IMR-90 (cell line): ENCODE measurements around the gene NXPH3. TPM values are rescaled to one million over a fixed set of nuclear protein-coding genes. Genes with fewer than 3 reads are reported as not detected.

Experiments used
- ATAC-seq: fragments of 200-7000 bp; cut with Tn5 transposase; 2 replicates; pipeline ENCODE4 v1.9.1; 2020; ENCODE audit warnings: low read depth, mild to moderate bottlenecking, moderate library complexity
- BruUV-seq: library from RNA; stranded (reverse); fragments of 400-500 nt; replicated peaks from 2 replicates; lab custom pipeline; 2021; lab: Mats Ljungman, UMichigan
- CTCF ChIA-PET: fragments of 300-600 bp; formaldehyde crosslinking; extraction: SDS; loops from one replicate; lab custom pipeline; 2021; ENCODE audit warnings: antibody characterized with exemption; lab: Yijun Ruan, JAX
- POLR2A ChIA-PET: fragments of 300-600 bp; sonication (Branson Sonifier 250); formaldehyde crosslinking; loops from one replicate; lab custom pipeline; 2022; ENCODE audit warnings: antibody characterized with exemption; ENCODE audit not compliant: unreplicated experiment; lab: Charles Lee
- DNase-seq: peaks from one replicate; pipeline ENCODE4 v3.0.0; 2013
- H2AFZ ChIP-seq: replicated peaks from 2 replicates; pipeline ENCODE3; 2013; ENCODE audit warnings: low read length, mild to moderate bottlenecking; ENCODE audit not compliant: poor library complexity
- H2AK5ac ChIP-seq: 2 replicates; pipeline ENCODE4 v1.6.1; 2013; ENCODE audit warnings: low read depth, low read length, inconsistent platforms
- H2AK9ac ChIP-seq: replicated peaks from 2 replicates; pipeline ENCODE3; 2013; ENCODE audit warnings: mild to moderate bottlenecking, low read depth, low read length, moderate library complexity; ENCODE audit not compliant: poor library complexity
- H2BK120ac ChIP-seq: 2 replicates; pipeline ENCODE4 v1.6.1; 2013; ENCODE audit warnings: low read depth, low read length, inconsistent platforms
- H2BK15ac ChIP-seq: 3 replicates; pipeline ENCODE4 v1.6.1; 2013; ENCODE audit warnings: low read depth, low read length, inconsistent platforms
- H2BK20ac ChIP-seq: 2 replicates; pipeline ENCODE4 v1.6.1; 2013; ENCODE audit warnings: low read depth, mild to moderate bottlenecking, inconsistent platforms, low read length, moderate library complexity
- H2BK5ac ChIP-seq: 2 replicates; pipeline ENCODE4 v1.6.1; 2013; ENCODE audit warnings: mild to moderate bottlenecking, low read depth, low read length, inconsistent platforms; ENCODE audit not compliant: poor library complexity, severe bottlenecking
- H3K14ac ChIP-seq: replicated peaks from 2 replicates; pipeline ENCODE4 v1.6.1; 2013; ENCODE audit warnings: low read depth, low read length, inconsistent platforms
- H3K18ac ChIP-seq: 2 replicates; pipeline ENCODE4 v1.6.1; 2013; ENCODE audit warnings: low read depth, low read length, control low read depth
- H3K23ac ChIP-seq: 2 replicates; pipeline ENCODE4 v1.6.1; 2013; ENCODE audit warnings: low read depth, low read length, inconsistent platforms
- H3K27ac ChIP-seq: 2 replicates; pipeline ENCODE4 v1.5.1; 2013; ENCODE audit warnings: mild to moderate bottlenecking, control low read depth, low read length; ENCODE audit not compliant: insufficient read depth
- H3K27me3 ChIP-seq: 2 replicates; pipeline ENCODE4 v1.6.1; 2013; ENCODE audit warnings: low read length; ENCODE audit not compliant: control insufficient read depth, insufficient read depth
- H3K36me3 ChIP-seq: 2 replicates; pipeline ENCODE4 v1.6.1; 2013; ENCODE audit warnings: low read length, mixed read lengths; ENCODE audit not compliant: control insufficient read depth, insufficient read depth
- H3K4ac ChIP-seq: 2 replicates; pipeline ENCODE4 v1.6.1; 2013; ENCODE audit warnings: low read depth, low read length, inconsistent platforms
- H3K4me1 ChIP-seq: 2 replicates; pipeline ENCODE4 v1.6.1; 2013; ENCODE audit warnings: low read length, mixed read lengths; ENCODE audit not compliant: control insufficient read depth, insufficient read depth
- H3K4me2 ChIP-seq: 2 replicates; pipeline ENCODE4 v1.6.1; 2013; ENCODE audit warnings: low read depth, mild to moderate bottlenecking, control low read depth, low read length, moderate library complexity
- H3K4me3 ChIP-seq: 2 replicates; pipeline ENCODE4 v1.5.1; 2013; ENCODE audit warnings: low read depth, mild to moderate bottlenecking, control low read depth, low read length, moderate library complexity; ENCODE audit not compliant: insufficient read depth
- H3K56ac ChIP-seq: 2 replicates; pipeline ENCODE4 v1.6.1; 2013; ENCODE audit warnings: low read length, inconsistent platforms; ENCODE audit not compliant: insufficient read depth; ENCODE audit errors: extremely low read depth
- H3K79me1 ChIP-seq, 2 experiments: 2 replicates each; pipeline ENCODE4 v1.6.1; 2013; ENCODE audit warnings: low read length in 2 of 2, inconsistent platforms in 1 of 2, low read depth in 1 of 2
- H3K9ac ChIP-seq: 2 replicates; pipeline ENCODE4 v1.6.1; 2013; ENCODE audit warnings: low read depth, low read length, control low read depth
- H3K9me1 ChIP-seq: 2 replicates; pipeline ENCODE4 v1.6.1; 2013; ENCODE audit warnings: low read length, inconsistent platforms; ENCODE audit not compliant: insufficient read depth
- H3K9me3 ChIP-seq: 2 replicates; pipeline ENCODE4 v1.6.1; 2013; ENCODE audit warnings: low read length; ENCODE audit not compliant: control insufficient read depth, insufficient read depth
- H4K20me1 ChIP-seq: 2 replicates; pipeline ENCODE4 v1.6.1; 2013; ENCODE audit warnings: low read length, inconsistent platforms; ENCODE audit not compliant: insufficient read depth
- H4K5ac ChIP-seq: 2 replicates; pipeline ENCODE4 v1.6.1; 2013; ENCODE audit warnings: mild to moderate bottlenecking, low read depth, low read length, control low read depth
- H4K8ac ChIP-seq, 2 experiments: 2 replicates each; pipeline ENCODE4 v1.6.1; 2013; ENCODE audit warnings: low read depth in 2 of 2, low read length in 2 of 2, control low read depth in 1 of 2, inconsistent platforms in 1 of 2
- H4K91ac ChIP-seq: 2 replicates; pipeline ENCODE4 v1.6.1; 2013; ENCODE audit warnings: low read depth, low read length, inconsistent platforms; ENCODE audit not compliant: insufficient read depth
- CEBPB ChIP-seq: IDR thresholded peaks from 2 replicates; pipeline ENCODE4 v1.6.1; 2012; ENCODE audit warnings: low read depth, low read length, improper control_type of control experiment
- MAZ ChIP-seq: IDR thresholded peaks from 2 replicates; pipeline ENCODE4 v1.6.1; 2012; ENCODE audit warnings: low read depth, mild to moderate bottlenecking, low read length, improper control_type of control experiment, moderate library complexity, borderline replicate concordance
- POLR2A ChIP-seq: IDR thresholded peaks from 2 replicates; pipeline ENCODE4 v1.6.1; 2012; ENCODE audit warnings: mild to moderate bottlenecking, low read depth, low read length
- dilution Hi-C: fragments of 300-500 bp; cut with HindIII; formaldehyde crosslinking; loops from one replicate; pipeline ENCODE4 v1.14.3; 2018; ENCODE audit warnings: low sequenced_read_pairs; ENCODE audit not compliant: unreplicated experiment
- in situ Hi-C: fragments of 300-500 bp; cut with MboI; formaldehyde crosslinking; loops from 3 replicates; pipeline ENCODE4 v1.14.3; 2019; ENCODE audit warnings: low sequenced_read_pairs, inconsistent platforms, mixed read lengths
- intact Hi-C: fragments of 100-400 bp; cut with micrococcal nuclease; formaldehyde crosslinking; loops from 2 replicates; pipeline ENCODE4 v1.10.0; 2022
- polyA plus RNA-seq, 3 experiments: library from polyadenylated mRNA; depleted of rRNA; stranded (reverse); fragments of >200 nt; gene quantifications; 2 replicates each; pipeline ENCODE4 v1.2.3, GENCODE V29; 2012; ENCODE audit warnings: low replicate concordance in 1 of 3
- total RNA-seq: library from RNA; depleted of rRNA; stranded (reverse); fragments of >200 nt; gene quantifications from 2 replicates; pipeline ENCODE4 v1.2.3, GENCODE V29; 2012
- TF ChIP-seq, protein P1 (sequence below): fragments of 150-350 bp; IDR thresholded peaks from 2 replicates; pipeline ENCODE4 v1.6.1; 2017; ENCODE audit warnings: mild to moderate bottlenecking, antibody characterized with exemption, low read length, low read depth
- TF ChIP-seq, protein P2 (sequence below): conservative IDR thresholded peaks from 2 replicates; pipeline ENCODE4 v1.5.1; 2012; ENCODE audit warnings: mild to moderate bottlenecking, low read depth, low read length, improper control_type of control experiment

NXPH3 gene
- total and polyA plus RNA-seq, 2 of the 4 experiments (the other 2 are of a cell fraction): 0.18 to 0.31 TPM

DNA sequence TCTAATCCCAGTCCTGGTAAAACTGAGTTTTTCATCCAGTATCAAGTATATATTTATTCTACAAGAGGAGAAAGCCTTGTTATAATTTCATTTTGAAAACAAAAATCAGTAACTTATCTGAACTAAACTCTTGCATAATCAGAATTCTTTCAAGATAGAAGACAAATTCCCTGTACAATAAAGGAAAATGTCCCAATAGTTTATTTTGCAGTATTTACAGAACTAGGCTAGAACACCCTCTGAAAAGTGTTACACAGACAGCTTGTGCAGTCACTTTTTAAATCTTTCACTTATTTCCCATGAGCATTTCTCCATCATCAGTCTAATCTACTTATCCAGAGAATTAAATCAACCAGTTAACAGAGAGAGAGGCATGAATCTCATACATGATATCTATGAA lies 53.8 kb downstream of the NXPH3 start:
- Histone ChIP-seq H3K56ac (no peak overlapping the region), H4K91ac (no peak overlapping the region), H3K9me1 (no peaks in the 10 kb centered on the region), H3K27me3 (no peaks in the 10 kb centered on the region), H2AFZ (no peak overlapping the region), H3K4me3 (no peak overlapping the region), H2BK5ac (no peak overlapping the region), H2AK9ac (no peak overlapping the region), H3K14ac (no peak overlapping the region), H3K23ac (no peak overlapping the region), H4K20me1 (peaks cover 17% of the 10 kb centered on the region; the same call in 1 of the 2 replicates), H3K36me3 (no peaks in the 10 kb centered on the region; the same call in 1 of the 2 replicates), H3K27ac (no peak overlapping the region), H3K4me2 (no peak overlapping the region), H3K4ac (no peak overlapping the region), H4K8ac (no peak overlapping the region), H2BK15ac (no peak overlapping the region), H3K9ac (no peak overlapping the region), H2AK5ac (no peak overlapping the region), H2BK120ac (no peak overlapping the region), H3K18ac (no peak overlapping the region), H3K4me1 (peaks cover 7% of the 10 kb centered on the region; the same call in 1 of the 2 replicates), H4K5ac (no peak overlapping the region), H3K79me1 (peaks cover 19 to 58% of the 10 kb centered on the region in 2 experiments), H2BK20ac (no peak overlapping the region), H3K9me3 (no peaks in the 10 kb centered on the region)
- CTCF ChIA-PET: no interaction called here
- intact Hi-C loops: loop anchor here (5.0 kb wide), 2 partner anchors 37 to 48 kb away; partner anchors contain the start of gene SPOP
- in situ Hi-C loops: no loop called here
- DNase-seq: no peak
- dilution Hi-C loops: no loop called here
- TF ChIP-seq CEBPB (peak; percentile 19; the same call in 1 of the 2 replicates), MAZ (no peak), POLR2A (no peak)
- TF ChIP-seq, protein P1, sequence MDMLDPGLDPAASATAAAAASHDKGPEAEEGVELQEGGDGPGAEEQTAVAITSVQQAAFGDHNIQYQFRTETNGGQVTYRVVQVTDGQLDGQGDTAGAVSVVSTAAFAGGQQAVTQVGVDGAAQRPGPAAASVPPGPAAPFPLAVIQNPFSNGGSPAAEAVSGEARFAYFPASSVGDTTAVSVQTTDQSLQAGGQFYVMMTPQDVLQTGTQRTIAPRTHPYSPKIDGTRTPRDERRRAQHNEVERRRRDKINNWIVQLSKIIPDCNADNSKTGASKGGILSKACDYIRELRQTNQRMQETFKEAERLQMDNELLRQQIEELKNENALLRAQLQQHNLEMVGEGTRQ: no peak
- TF ChIP-seq, protein P2, sequence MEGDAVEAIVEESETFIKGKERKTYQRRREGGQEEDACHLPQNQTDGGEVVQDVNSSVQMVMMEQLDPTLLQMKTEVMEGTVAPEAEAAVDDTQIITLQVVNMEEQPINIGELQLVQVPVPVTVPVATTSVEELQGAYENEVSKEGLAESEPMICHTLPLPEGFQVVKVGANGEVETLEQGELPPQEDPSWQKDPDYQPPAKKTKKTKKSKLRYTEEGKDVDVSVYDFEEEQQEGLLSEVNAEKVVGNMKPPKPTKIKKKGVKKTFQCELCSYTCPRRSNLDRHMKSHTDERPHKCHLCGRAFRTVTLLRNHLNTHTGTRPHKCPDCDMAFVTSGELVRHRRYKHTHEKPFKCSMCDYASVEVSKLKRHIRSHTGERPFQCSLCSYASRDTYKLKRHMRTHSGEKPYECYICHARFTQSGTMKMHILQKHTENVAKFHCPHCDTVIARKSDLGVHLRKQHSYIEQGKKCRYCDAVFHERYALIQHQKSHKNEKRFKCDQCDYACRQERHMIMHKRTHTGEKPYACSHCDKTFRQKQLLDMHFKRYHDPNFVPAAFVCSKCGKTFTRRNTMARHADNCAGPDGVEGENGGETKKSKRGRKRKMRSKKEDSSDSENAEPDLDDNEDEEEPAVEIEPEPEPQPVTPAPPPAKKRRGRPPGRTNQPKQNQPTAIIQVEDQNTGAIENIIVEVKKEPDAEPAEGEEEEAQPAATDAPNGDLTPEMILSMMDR: no peak
- POLR2A ChIA-PET: no interaction called here
- no peak for ATAC-seq
- no TSS peak for BruUV-seq
